Middle frontal gyrus (tissue), 1 donor: ENCODE data around the gene SUMO3.
"Not testable (repeated sequence)": the region's sequence is repeated elsewhere in the genome, so short reads cannot be mapped to it uniquely, and the experiment has no call there.

Experiments used
- DNase-seq: peaks from one replicate; pipeline ENCODE4 v3.0.0-alpha.2; 2015; ENCODE audit warnings: low spot score; ENCODE audit errors: extremely low spot score

The SUMO3 gene

DNA sequence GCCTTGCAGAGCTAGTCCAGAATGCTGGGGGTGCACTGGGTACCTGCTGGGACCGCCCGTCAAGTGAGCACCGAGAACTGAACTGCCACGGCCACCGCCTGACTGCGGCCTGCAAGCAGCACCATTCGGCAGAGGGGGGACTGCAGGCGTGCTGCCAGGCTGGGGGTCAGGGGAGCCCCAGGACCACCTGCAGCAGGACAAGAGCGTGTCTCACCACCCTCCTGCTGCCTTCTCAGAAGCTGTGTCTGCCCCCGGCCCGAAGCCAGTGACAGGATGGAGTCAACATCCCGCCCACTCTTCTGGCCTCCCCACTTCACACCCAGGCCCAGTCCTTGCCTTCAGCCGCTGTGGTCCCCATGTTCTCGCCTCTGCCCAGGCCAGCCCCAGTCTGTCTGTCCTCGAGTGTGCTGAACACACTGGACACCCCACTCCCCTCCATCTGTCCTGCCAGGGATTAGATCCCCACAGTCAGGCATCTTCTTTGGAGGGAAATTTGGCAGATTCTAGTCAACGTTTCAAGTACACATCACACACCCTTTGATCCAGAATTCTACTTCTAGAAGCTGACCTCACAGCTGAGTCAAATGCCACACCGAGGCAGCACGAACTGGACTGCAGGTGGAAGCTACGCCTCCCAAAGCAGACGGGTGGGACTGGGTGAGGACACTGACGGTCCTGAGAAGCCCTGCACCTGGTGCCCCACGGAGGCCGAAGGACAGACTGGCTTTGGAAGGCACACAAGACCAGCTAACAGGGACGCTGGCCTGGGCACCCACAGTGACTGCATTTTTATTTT, 29.6 kb upstream of the SUMO3 start:
- no peak for DNase-seq

DNA sequence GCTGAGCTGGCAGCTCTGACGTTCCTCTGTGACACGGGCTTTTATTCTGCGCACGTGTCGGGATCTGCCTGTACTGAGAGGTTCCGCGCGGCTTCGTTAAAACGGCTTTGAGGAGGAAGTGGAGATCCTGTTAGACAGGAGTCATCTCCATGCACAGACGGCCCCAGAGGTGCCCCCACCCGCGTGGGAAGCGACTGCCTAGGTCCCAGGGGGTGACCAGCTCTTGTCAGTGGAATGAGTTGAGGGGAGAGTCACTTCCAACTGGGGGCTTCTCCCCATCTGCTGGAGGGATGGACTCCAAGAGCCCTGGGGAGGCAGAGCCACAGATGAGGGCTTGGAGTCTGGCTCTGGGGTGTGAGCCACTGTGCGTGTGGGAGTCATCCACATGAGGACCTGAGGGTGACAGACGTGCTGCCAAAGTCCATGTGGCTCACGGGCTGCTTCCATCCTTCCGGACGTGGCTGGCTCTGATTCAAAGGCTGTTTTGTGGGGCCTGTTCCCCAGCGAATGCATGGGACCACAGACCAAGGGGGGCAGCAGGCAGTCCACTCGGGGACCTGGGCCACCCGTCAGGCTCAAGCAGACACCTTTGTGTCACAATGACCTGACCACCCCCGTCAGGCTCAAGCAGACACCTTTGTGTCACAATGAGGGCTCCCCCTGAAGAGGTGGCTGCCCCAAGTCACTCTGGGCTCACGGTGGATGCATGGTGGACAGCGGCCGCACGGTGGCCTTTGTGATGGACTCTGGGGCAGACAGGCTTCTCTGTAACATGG, 28.8 kb upstream of the SUMO3 start:
- peak; percentile 12 for DNase-seq

GRCh38 chr21:44846224-44846484, 28.3 kb upstream of the SUMO3 start:
- DNase-seq, result no peak

DNA sequence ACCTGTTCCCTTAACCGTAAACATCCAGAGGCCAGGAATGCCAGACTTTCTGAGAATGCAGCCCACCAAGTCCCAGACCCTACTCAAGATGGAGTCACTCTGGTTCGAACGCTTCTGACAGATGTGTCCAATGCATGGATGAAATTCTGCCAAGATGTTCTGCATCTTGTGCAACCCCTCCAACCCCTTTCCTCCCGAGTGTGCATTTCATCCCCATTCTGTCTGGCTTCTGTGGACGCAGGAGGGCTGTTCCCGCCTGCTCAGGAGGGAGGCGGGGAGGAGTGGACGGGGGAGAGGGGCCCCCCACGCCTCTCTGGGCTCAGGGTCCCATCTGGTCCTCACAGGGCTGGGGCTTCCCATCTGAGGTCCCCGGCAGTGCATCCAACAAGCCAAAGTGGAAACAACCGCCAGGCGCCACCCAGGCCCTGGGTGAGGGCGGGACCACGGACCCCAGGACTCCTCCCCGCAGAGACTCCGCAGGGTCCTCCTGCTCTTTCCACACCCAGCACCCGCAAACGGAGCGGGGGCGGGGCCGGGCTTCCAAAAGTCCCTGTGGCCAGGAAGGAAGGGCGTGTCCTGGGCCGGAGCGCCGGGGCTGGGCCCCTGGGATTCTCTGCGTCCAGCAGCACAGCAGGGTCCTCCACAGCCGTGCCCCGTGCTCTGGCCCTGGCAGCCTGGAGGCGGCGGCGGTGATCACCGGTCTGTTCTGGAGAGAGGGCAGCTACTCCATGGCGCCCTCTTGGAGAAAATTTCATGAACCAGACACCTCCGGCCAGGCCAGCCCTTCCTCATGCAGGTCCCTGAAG, 27.8 kb upstream of the SUMO3 start:
- DNase-seq, result no peak

- no peak for DNase-seq
Measured at GRCh38 chr21:44844256-44844655, 26.4 kb upstream of the SUMO3 start.

DNA sequence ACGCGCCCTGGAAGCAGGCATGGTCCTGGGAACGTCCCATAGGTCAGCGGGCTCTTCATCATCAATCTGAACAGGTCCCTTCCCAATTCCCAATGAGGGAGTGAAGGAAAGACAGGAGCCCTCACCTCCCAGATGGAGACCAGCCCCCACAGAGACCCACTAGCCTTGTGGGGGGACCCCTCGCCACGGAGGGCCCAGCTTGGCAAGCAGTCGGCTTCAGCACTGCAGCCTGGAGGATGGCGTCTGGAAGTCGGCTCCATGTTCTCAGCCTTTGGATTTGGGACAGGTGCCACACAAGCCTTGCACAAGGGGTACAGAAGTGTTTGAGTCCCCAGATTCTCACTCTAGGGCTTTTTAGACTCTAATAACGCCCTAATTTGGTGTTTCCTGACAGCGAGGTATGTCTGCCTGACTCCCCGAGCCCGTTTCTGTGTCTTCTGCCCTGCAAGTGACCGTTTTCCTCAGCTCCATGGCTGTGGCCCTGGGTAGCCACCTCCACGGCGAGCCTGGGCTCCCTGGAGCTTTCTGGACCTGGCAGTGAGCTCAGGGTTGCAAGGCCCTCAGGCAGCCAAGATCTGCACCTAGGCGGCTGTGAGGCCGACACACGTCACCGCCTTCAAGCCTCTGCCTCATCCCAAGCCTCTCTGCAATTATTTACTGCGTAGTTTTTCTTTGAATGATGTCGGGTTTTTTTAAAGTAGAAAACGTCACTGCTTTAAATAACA, 25.0 kb upstream of the SUMO3 start:
- no peak for DNase-seq

DNA sequence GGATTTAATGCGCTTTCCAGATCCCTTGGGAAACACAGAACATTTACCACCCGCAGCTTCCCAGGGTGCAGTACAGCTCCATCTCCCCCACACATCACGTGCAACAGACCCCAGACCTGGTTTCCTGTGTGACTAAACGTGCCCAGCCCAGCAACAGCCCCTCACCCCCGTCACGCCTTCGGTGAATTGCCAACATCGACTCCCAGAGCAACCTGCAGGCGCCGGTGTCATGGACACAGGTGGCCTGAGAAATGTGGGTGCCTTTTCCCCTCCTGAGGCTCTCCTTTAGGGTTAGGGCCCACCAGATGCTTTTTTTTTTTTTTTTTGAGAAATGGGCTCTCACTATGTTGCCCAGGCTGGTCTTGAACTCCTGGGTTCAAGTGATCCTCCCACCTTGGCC, 24.2 kb upstream of the SUMO3 start:
- no peak for DNase-seq

GRCh38 chr21:44840771-44841170, 22.9 kb upstream of the SUMO3 start:
- no peak for DNase-seq

DNA sequence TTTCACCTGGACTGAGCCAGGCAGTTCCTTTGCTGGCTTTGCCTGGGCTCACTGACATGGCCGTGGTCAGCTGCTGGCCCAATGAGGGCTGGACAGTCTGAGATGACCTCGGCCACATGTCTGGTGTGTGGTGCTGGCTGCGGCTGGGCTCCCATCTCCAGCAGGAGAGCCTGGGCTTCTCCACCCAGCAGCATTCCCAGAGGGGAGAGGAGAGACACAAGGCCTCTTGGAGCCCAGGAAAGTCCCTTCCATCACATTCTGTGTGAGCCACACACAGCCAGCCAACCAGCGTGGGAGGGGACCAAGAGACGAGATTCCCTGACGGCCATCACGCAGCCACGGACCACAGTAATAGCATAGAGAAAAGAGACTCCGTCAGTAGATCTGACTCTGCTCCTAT, 21.1 kb upstream of the SUMO3 start:
- no peak for DNase-seq

DNA sequence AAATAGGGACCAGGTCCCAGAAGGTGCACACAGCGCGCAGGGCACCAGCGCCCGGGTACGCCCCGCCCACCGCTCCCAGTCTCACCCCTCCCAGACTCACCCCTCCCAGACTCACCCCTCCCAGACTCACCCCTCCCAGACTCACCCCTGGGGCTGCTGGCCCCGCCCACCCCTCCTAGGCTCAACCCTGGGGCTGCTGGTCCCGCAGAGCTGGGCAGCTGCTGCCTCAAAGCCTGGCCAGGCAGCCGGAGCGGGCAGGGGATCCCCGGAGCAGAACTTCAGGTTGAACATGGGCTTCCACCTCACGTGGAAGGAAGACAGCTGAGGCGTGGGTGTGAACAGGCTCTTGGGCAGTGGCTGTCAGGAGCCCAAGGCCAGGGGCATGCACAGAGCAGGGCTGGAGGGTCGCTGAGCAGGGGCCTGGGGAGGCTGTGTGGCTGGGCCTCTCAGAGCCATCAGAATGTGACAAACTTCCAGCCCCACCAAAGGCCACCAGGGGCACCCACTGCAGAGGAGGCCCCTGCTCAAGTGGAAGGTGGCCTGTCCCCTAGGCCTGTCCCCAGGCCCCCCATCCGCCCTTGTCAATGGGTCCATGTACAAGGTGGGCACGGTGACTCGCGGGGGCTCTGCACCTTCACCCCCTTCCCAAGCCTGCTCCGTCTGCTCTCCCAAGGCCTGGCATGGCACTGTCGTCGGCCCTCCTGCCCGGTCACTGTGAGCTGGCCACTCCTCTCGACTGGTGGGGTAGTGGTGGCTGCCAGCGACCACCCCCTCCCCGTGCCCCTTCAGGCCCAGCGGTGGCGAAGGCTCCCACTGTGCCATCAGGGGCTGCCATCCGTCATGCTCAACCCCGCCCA, 20.4 kb upstream of the SUMO3 start:
- no peak for DNase-seq

- no peak for DNase-seq
Measured at GRCh38 chr21:44837537-44837936, 19.7 kb upstream of the SUMO3 start.

GRCh38 chr21:44836666-44837471, 19.0 kb upstream of the SUMO3 start:
- DNase-seq, result no peak

DNA sequence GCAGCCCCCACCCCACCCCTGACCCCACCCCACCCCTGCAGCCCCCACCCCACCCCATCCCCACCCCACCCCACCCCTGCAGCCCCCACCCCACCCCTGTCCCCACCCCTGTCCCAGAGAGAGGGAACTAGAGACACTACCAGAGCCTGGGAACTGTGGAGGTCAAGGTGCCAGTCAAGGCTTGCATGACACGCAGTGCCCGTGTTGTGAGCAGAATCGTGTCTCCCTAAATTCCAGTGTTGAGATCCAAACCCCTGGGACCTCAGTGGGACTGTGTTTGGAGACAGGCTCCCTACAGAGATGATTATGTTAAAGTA, 18.4 kb upstream of the SUMO3 start:
- no peak for DNase-seq

DNA sequence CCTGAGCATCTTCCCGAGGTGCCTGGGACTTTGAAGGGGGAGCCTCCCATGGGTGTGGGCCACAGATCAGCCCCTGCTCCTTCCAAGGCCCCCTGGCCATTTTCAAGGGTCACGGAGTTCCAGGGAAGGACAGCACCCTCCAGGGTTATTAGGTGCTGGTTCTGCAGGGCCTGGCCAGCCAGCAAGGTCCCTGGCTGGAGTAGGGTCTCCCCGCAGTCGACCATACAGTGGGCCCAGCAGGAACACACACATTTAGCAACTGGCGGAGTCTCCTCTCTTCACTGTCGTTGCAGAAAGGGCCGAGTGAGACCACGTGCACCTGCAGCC, 17.7 kb upstream of the SUMO3 start:
- DNase-seq, result no peak

GRCh38 chr21:44834951-44835646, 17.2 kb upstream of the SUMO3 start:
- no peak for DNase-seq

GRCh38 chr21:44834231-44834950, 16.5 kb upstream of the SUMO3 start:
- no peak for DNase-seq

GRCh38 chr21:44833663-44834062, 15.8 kb upstream of the SUMO3 start:
- DNase-seq, result no peak

DNA sequence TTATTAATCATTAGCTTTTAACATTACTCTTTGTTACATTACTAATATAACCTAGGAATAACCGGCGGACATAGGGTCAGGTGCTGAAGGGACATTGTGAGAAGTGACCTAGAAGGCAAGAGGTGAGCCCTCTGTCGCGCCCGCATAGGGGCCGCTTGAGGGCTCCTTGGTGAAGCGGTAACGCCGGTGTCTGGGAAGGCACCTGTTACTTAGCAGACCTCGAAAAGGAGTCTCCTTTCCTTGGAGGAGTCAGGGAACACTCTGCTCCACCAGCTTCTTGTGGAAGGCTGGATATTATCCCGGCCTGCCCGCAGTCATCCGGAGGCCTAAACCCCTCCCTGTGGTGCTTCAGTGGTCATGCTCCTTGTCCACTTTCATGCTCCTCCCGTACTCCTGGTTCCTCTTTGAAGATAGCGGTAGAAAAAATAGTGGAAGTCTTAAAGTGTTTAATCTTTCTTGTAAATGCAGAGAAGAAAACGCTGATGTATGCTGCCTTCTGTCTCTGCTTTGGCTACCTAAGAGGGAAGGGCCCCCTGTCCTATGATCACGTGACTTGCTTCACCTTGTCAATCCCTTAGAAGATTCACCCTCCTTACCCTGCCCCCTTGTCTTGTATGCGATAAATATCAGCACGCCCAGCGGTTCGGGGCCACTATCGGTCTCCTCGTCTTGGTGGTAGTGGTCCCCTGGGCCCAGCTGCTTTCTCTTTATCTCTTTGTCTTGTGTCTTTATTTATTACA, 14.8 kb upstream of the SUMO3 start:
- not testable (repeated sequence) for DNase-seq
